GDM1 (cell line): ENCODE results near the gene DHRSX.
"Not testable (repeated sequence)": the region's sequence is repeated elsewhere in the genome, so short reads cannot be mapped to it uniquely, and the experiment has no call there.

Experiments
- DNase-seq: peaks from one replicate; lab custom pipeline; 2025; lab: John Stamatoyannopoulos, UW

Gene DHRSX

DNA sequence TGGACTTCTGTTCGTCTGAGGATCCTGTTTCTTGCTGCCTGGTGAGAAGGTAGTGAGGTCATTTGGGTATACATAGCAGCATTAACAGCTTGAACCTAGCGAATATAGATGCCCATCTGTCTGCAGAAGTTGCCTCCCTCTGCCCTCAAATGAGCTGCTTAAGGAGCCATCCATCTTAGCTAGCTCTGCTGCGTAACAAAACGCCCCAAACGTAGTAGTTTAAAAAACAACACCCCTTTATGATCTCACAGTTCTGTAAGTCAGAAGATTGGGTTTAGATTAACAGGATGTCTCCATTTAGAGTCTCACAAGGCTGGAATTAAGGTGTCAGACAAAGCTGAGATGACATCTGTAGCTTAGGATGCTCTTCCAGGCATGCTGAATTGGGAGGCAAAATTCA, 185.3 kb downstream of the DHRSX start:
- no peak for DNase-seq

DNA sequence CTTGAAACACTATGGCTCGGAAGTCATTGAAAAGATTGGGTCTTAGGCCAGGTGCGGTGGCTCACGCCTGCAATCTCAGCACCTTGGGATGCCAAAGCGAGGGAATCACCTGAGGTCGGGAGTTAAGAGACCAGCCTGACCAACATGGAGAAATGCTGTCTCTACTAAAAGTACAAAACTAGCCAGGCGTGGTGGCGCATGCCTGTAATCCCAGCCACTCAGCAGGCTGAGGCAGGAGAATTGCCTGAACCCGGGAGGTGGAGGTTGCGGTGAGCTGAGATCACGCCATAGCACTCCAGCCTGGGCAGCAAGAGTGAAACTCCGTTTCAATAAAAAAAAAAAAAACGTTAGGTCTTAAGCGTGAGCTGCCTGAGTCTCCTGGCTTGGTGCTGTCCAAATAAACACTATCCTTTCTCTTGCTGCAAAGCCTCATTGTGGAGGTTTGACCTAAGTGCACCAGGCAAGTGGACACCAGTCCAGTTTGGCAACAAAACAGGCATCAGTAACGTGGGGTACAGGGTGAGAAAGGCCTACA, 185.9 kb downstream of the DHRSX start:
- no peak for DNase-seq

DNA sequence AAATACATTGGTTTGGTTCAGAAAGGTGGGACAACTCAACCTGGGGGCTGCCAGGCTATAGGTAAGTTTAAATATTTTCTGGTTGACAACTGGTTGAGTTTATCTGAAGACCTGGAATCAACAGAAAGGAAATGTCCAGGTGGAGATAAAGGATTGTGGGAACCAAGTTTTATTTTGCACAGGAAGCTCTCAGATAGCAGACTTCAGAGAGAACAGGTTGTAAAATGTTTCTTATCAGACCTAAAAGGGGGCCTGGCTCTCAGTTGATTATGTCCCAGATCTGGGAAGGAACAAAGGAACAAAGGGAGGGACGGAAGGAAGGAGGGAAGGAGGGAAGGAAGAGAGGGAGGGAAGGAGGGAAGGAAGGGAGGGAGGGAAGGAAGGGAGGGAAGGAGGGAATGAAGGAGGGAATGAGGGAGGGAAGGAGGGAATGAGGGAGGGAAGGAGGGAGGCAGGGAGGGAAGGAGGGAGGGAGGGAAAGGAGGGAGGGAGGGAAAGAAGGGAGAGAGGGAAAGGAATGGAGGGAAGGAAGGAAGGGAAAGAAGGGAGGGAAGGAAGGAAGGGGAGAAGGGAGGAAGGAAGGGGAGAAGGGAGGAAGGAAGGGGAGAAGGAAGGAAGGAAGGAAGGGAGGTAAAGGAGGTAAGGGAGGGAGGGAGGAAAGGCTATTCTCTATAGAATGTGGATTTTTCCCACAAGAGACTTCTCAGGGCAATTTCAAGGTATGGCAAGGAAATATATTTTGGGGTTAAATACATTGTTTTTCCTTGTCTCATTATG, 186.7 kb downstream of the DHRSX start:
- DNase-seq, result no peak

DNA sequence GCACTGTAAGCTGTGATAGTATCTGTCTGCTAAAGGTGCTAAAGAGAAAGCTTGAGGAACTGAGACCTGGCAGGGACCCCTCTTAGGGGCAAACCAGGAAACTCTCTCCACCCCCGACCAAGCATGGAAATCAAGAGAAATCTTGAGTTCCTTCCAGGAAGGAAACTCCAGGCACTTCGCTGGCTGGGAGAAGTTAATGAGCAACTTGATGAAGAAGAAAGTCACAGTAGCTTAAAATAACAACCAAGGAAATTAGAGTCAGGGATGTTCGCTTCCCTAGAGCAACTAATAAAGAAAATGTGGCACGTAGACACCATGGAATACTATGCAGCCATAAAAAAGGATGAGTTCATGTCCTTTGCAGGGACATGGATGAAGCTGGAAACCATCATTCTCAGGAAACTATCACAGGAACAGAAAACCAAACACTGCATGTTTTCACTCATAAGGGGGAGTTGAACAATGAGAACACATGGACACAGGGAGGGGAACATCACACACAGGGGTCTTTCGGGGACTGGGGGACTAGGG, 188.7 kb downstream of the DHRSX start:
- not testable (repeated sequence) for DNase-seq

DNA sequence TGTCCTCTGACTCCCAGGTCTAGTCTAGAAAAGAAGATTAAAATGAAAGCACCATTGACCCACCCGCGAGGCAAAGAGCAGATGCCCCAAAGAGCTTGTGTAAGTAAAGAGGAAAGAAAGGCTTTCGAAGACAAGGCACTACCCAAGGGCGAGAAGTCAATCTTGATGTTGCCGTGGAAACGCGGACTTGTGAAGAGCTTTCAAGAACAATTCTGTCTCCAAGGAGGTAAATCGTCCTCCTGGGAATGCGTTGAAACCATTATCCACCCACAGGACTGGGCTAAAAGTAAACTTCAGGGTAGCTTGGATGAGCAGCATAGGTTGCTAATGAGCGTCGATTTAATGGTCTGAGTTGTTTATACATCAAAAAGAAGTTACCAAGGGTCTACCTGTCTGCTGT, 189.3 kb downstream of the DHRSX start:
- DNase-seq, result no peak

DNA sequence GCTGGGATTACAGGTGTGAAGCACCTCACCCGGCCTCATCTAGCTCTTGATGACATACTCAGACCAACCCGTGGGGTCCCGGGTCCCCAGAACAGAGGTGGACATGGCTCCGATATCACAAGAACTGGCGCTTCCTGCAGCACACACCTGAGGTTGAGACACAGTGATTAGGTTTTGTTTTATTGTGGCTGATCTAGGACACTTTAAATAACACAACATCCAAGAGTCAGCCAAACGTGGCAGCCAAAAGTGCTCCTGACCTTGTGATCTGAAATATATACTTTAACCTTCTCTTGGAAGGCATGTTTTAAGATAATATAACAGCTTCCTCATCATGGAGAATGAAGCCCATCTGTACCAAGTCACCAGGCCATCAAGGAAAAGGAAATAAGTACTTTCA, 198.9 kb downstream of the DHRSX start:
- no peak for DNase-seq

DNA sequence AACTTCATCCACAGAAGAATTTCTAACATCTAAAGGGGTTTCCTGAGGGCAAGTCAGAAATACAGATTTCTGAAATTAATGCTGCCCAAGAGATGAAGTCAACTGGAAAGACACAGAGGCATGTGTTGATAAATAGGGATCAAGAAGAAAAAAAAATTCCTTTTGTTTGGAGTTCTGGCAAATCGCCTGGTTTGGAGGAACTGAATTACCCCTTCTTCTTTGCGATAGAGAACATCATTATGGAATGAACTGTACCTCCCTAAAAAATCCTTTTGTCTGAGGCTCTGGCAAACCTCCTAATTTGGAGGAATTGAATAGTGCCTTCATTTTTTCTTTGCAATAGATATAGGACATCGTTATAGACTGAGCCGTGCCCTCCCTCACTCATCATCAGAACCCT, 200.9 kb downstream of the DHRSX start:
- no peak for DNase-seq

DNA sequence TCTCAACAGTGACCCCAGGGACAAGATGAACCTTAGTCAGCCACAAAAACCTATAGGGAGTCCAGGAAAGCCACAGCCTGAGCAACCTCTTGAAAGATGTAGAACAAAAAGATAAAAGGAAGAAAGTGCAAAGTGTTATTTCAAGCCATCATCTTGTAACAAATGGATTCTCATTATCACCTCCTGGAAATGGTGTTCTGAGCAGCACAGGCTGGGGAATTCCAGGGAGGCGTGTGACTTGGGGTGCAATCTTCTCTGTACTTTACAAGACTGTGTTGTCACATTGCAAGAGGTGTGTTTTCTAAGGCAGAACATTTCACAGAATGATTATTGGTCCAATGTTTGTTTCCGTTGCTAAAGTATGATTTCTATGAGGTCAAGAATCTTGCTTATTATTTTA, 214.0 kb downstream of the DHRSX start:
- DNase-seq, result no peak

DNA sequence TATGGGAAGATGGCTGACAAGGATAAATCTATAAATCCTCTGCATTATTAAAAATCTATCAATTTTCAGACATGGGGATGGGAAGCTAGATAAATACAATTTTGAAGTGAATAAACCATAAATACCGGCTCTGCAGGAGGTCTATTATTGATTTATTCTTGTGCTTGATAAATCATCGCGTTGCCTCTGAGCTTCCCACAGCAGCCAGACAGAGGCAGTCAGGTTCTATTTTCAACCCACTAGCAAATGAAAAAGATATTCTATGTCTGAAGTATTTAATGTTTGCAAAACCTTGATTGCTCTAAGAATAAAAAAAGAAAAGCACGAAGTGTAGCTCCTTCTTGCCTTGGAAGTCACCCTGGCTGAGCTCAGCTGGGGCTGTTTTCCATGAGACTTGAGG, 216.2 kb downstream of the DHRSX start:
- no peak for DNase-seq

DNA sequence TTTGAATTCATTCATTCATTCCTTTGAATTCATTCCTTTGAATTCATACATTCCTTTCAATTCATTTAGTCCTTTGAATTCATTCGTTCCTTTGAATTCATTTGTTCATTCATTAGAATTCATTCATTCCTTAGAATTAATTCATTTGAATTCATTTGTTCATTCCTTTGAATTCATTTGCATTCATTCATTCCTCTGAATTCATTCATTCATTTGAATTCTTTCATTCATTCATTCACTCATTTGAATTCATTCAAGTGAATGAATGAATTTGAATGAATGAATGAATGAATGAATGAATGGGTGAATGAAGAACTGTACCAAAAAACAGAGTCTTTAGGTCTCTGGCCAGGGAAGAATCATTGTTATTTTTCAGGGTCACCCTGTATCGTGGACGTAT, 216.6 kb downstream of the DHRSX start:
- no peak for DNase-seq

DNA sequence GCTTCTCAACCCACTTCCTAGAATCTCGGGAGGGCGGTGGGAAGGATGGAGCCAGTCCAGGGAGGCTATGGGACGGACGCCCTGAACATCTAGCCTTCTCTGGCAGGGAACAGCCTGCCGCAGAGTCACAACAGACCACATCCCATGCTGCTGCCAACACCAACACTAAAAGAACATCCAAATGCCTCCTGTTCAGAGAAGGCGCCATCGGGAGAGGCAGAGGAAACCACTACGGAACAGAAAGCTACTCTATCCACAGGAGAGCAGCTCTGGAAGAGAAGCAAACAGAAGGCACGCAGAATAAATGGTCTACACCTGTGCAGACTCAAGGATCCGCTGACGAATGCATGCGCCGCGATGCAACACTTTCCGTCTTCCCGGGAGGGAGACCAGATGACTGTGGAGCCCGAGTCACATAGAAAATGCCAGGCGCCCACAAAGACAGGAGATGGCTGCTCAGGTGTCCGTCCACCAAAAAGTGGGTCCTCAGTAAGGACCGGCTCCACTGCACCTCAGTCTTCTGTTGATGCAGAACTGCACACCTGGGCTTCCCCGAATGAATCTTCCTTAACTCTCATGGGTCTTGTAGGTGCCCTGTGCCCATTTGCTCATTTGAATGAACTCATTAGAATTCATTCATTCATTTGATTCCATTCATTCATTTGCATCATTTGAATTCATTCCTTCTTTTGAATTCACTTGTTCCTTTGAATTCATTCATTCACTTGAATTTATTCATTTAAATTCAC, 217.5 kb downstream of the DHRSX start:
- DNase-seq, result no peak

DNA sequence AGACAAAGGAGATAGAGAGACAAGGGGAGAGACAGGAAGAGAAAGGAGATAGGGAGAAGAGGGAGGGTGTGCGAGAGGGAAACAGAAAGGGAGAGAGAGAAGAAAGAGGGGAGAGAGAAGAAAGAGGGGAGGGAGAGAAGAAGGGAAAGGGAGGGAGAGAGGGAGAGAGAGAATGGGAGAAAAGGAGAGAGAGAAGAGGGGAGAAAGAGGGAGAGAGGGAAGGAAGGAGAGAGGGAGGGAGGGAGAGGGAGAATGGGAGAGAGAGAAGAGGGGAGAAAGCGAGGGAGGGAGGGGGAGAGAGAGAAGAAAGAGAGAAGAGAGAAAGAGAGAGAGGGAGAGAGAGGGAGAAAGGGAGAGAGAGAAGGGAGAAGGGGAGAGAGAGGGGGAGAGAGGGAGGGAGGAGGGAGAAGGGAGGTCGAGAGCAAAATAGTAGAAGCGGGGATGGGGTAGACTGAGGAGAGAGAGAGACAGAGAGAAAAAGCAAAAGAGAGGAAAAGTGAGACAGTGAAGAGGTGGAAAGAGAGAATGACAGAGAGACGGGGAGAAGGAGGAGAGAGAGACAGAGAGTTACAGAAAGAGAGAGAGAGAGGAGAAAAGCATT, 218.2 kb downstream of the DHRSX start:
- DNase-seq, result no peak

DNA sequence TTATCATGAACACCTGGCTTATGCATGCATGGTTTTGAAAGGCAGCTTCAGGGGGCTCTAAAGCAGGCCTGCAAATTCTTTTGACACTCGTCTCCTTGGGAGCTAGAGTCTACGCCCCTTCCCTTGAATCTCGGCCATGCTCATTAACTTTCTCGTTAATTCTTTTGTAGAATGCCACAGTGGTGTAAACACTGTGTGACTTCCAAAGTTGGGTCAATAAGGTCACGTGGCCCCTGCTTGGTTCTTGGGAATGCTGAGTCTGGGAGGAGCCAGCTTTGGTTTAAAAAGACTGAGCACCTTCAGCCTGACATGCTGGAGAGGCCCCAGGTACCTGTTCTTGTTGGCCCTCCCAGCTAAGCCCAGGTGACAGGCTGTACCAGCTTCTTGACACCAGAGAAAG, 228.4 kb downstream of the DHRSX start:
- no peak for DNase-seq

DNA sequence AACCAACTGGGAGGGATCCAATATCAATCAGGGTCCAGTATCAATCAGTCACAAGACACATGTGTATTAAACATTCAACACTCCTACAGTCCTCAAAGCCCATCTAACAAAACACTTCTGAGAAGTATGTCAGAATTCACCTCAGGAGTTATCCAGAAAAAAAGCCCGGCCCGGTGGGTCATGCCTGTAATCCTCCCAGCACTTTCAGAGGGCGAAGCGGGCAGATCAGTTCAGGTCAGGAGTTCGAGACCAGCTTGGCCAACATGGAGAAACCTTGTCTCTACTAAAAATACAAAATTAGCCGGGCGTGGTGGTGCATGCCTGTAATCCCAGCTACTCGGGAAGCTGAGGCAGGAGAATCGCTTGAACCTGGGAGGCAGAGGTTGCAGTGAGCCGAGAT, 229.2 kb downstream of the DHRSX start:
- DNase-seq, result not testable (repeated sequence)

DNA sequence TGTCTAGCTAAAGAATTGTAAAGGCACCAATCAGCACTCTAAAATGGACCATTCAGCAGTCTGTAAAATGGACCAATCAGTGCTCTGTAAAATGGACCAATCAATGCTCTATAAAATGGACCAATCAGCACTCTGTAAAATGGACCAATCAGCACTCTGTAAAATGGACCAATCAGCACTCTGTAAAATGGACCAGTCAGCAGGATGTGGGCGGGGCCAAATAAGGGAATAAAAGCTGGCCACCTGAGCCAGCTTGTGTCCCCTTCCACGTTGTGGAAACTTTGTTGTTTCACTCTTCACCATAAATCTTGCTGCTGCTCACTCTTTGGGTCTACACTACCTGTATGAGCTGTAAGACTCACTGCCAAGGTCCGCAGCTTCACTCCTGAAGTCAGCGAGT, 230.0 kb downstream of the DHRSX start:
- DNase-seq, result not testable (repeated sequence)

DNA sequence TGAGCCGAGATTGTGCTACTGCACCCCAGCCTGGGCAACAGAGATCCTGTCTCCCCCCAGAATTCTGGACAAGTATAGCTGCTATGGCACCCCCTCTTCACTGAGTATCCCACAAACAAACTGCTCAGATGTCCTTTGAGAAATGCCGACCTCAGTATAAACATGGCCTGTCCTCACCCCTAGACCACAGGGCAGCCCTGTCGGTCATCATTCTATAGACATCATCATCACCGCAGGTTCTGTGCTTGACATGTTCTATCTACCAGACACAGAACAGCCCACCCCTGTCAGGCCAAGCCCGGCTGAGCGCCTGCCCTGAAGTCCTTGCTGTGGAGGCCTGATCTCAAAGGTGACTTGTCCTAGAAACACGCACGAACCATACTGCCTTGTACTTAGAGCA, 232.9 kb downstream of the DHRSX start:
- no peak for DNase-seq

DNA sequence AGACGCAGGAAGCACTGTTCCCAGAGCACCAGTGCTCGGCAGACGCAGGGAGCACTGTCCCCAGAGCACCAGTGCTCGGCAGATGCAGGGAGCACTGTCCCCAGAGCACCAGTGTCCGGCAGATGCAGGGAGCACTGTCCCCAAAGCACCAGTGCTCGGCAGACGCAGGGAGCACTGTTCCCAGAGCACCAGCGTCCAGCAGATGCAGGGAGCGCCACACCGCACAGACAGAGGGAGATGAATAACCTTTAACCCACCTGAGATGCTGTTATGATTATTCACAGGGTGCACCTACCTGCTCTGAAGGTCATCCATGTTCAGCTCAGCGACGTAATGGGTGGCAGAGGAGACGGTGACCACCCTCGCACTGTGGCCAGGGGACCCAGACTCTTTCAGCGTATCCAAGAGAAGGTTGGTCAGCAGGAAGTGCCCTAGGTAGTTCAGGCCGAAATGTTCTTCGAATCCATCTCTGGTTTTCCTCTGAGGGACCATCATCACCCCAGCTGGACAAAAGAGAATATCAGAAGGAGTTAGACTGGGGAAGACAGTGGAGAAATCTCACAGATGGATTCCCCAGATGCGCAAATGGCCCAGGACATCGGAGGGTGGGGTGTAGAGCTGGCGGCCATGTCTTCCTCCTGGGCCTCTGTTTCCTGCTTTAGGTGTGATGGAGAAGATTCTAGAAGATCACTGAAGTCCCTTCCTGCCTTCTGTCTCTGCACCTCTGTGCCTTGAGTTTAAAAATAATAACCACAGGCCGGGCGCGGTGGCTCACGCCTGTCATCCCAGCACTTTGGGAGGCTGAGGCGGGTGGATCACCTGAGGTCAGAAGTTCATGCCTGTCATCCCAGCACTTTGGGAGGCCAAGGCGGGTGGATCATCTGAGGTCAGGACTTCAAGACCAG, 234.1 kb downstream of the DHRSX start:
- DNase-seq, result no peak

DNA sequence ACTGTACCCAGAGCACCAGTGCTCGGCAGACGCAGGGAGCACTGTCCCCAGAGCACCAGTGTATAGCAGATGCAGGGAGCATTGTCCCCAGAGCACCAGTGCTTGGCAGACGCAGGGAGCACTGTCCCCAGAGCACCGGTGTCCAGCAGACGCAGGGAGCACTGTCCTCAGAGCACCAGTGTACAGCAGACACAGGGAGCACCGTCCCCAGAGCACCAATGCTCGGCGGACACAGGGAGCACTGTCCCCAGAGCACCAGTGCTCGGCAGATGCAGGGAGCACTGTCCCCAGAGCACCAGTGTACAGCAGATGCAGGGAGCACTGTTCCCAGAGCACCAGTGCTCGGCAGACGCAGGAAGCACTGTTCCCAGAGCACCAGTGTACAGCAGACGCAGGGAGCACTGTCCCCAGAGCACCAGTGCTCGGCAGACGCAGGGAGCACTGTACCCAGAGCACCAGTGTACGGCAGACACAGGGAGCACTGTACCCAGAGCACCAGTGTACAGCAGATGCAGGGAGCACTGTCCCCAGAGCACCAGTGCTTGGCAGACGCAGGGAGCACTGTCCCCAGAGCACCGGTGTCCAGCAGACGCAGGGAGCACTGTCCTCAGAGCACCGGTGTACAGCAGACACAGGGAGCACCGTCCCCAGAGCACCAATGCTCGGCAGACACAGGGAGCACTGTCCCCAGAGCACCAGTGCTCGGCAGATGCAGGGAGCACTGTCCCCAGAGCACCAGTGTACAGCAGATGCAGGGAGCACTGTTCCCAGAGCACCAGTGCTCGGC, 234.9 kb downstream of the DHRSX start:
- DNase-seq, result not testable (repeated sequence)

DNA sequence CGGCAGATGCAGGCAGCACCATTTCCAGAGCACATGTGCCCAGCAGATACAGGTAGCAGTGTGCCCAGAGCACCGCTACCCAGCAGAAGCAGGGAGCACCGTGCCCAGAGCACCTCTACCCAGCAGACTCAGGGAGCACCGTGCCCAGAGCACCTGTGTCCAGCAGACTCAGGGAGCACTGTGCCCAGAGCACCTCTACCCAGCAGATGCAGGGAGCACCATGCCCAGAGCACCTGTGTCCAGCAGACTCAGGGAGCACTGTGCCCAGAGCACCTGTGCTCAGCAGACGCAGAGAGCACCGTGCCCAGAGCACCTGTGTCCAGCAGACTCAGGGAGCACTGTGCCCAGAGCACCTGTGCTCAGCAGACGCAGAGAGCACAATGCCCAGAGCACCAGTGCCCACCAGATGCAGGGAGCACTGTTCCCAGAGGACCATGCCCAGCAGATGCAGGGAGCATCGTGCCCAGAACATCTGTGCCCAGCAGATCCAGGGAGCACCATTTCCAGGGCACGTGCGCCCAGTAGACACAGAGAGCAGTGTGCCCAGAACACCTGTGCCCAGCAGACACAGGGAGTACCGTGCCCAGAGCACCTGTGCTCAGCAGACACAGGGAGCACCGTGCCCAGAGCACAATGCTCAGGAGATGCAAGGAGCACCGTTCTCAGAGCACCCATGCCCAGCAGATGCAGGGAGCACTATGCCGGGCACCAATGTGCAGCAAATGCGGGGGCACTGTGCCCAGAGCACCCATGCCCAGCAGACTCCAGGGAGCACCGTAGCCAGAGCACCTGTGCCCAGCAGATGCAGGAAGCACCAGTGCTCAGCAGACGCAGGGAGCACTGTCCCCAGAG, 236.4 kb downstream of the DHRSX start:
- DNase-seq, result no peak

DNA sequence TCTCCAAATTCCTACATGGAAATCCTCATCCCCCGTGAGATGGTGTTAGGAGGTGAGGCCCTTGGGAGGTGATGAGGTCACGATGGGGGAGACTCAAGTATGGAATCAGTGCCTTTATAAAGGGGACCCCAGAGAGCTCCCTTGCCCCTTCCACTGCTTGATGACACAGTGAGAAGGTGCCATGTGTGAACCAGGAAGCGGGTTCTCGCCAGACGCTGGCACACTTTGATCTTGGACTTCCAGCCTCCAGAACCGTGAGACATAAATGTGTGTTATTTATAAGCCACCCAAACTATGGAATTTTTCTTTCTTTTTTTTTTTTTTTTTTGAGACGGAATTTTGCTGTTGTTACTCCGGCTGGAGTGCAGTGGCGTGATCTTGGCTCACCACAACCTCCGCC, 237.6 kb downstream of the DHRSX start:
- DNase-seq, result no peak
